Endothelial cell of umbilical vein (primary cell): ENCODE results near the gene SGMS2. TPM values are rescaled to one million over a fixed set of nuclear protein-coding genes. Genes with fewer than 3 reads are reported as not detected.

ENCODE experiments used
- BruUV-seq: library from RNA; stranded (reverse); fragments of 400-500 nt; replicated peaks from 2 replicates; lab custom pipeline; 2021; lab: Mats Ljungman, UMichigan
- CTCF ChIA-PET: fragments of 300-600, 350-600 bp; sonication (Branson Sonifier 250); formaldehyde crosslinking; loops from one replicate; lab custom pipeline; 2021; ENCODE audit warnings: antibody characterized with exemption, inconsistent platforms; lab: Charles Lee
- POLR2A ChIA-PET: fragments of 300-600, 350-600 bp; sonication (Branson Sonifier 250); formaldehyde crosslinking; loops from one replicate; lab custom pipeline; 2021; ENCODE audit warnings: antibody characterized with exemption, inconsistent platforms; lab: Charles Lee
- DNase-seq: peaks from one replicate; pipeline ENCODE4 v3.0.0-alpha.2; 2011; ENCODE audit warnings: low read depth, low spot score
- FAIRE-seq: peaks from 2 replicates; lab custom pipeline; 2011; peaks lifted over from hg19 to GRCh38; lab: Jason Lieb, UNC
- H2AFZ ChIP-seq: 2 replicates; pipeline ENCODE4 v1.6.0; 2012; ENCODE audit warnings: low read depth, low read length, control low read depth, inconsistent platforms
- H3K27ac ChIP-seq: 2 replicates; pipeline ENCODE4 v1.5.1; 2011; ENCODE audit warnings: low read depth, mild to moderate bottlenecking, control low read depth, low read length, moderate library complexity; ENCODE audit not compliant: insufficient read depth
- H3K27me3 ChIP-seq, 2 experiments: 2 replicates each; pipeline versions ENCODE4 v1.6.0 to v1.6.1; 2011; ENCODE audit warnings: low read length in 2 of 2, mixed read lengths in 1 of 2; ENCODE audit not compliant: control insufficient read depth in 2 of 2, insufficient read depth in 2 of 2
- H3K36me3 ChIP-seq, 2 experiments: 2 replicates in 1 of 2; 3 replicates in 1 of 2; pipeline ENCODE4 v1.5.1; 2011; ENCODE audit warnings: low read length in 2 of 2, mild to moderate bottlenecking in 1 of 2, moderate library complexity in 1 of 2; ENCODE audit not compliant: control insufficient read depth in 2 of 2, insufficient read depth in 2 of 2; ENCODE audit errors: extremely low read depth in 1 of 2
- H3K4me1 ChIP-seq: 3 replicates; pipeline ENCODE4 v1.5.1; 2011; ENCODE audit warnings: mild to moderate bottlenecking, low read length; ENCODE audit not compliant: control insufficient read depth, insufficient read depth; ENCODE audit errors: extremely low read depth
- H3K4me2 ChIP-seq: 2 replicates; pipeline ENCODE4 v1.6.1; 2011; ENCODE audit warnings: low read length, control low read depth, mixed read lengths; ENCODE audit not compliant: insufficient read depth
- H3K4me3 ChIP-seq, 3 experiments: fragments of 200-600 bp in 1 of 3; sonication (generic), shearing (Covaris generic) in 1 of 3; replicated peaks in 1 of 3; 2 replicates each; pipeline ENCODE4 v1.5.1; 2011 to 2016; ENCODE audit warnings: control low read depth in 3 of 3, low read length in 3 of 3, mild to moderate bottlenecking in 2 of 3, inconsistent platforms in 1 of 3, low read depth in 1 of 3, moderate library complexity in 1 of 3; ENCODE audit not compliant: insufficient read depth in 1 of 3
- H3K79me2 ChIP-seq: 2 replicates; pipeline ENCODE4 v1.6.0; 2012; ENCODE audit warnings: low read length, inconsistent platforms; ENCODE audit not compliant: control insufficient read depth, insufficient read depth
- H3K9ac ChIP-seq: replicated peaks from 2 replicates; pipeline ENCODE3; 2011; ENCODE audit warnings: low read length, control low read depth; ENCODE audit not compliant: insufficient read depth; ENCODE audit errors: extremely low read depth
- H3K9me1 ChIP-seq: replicated peaks from 3 replicates; pipeline ENCODE4 v1.6.0; 2011; ENCODE audit warnings: mild to moderate bottlenecking, low read length; ENCODE audit not compliant: control insufficient read depth, insufficient read depth; ENCODE audit errors: extremely low read depth
- H3K9me3 ChIP-seq: replicated peaks from 2 replicates; pipeline ENCODE4 v1.5.1; 2012; ENCODE audit warnings: low read length, inconsistent platforms; ENCODE audit not compliant: control insufficient read depth, insufficient read depth
- H4K20me1 ChIP-seq: replicated peaks from 2 replicates; pipeline ENCODE3; 2011; ENCODE audit warnings: mild to moderate bottlenecking, low read length; ENCODE audit not compliant: control insufficient read depth, insufficient read depth; ENCODE audit errors: extremely low read depth
- EZH2 ChIP-seq: IDR thresholded peaks from 2 replicates; pipeline ENCODE4 v1.6.1; 2012; ENCODE audit warnings: borderline replicate concordance, low read depth, mild to moderate bottlenecking, moderate library complexity, low read length, inconsistent platforms; ENCODE audit not compliant: severe bottlenecking
- FOS ChIP-seq: IDR thresholded peaks from 2 replicates; pipeline ENCODE4 v1.6.1; 2011; ENCODE audit warnings: mild to moderate bottlenecking, low read length, moderate library complexity, borderline replicate concordance; ENCODE audit not compliant: insufficient read depth
- GATA2 ChIP-seq: IDR thresholded peaks from 2 replicates; pipeline ENCODE4 v1.7.0; 2011; ENCODE audit warnings: low read depth, mild to moderate bottlenecking, moderate library complexity, mixed read lengths, low read length; ENCODE audit not compliant: insufficient read length, insufficient read depth
- JUN ChIP-seq: IDR thresholded peaks from 2 replicates; pipeline ENCODE4 v1.6.1; 2011; ENCODE audit warnings: borderline replicate concordance, low read depth; ENCODE audit not compliant: insufficient read length, insufficient read depth
- MAX ChIP-seq: IDR thresholded peaks from 2 replicates; pipeline ENCODE4 v1.6.1; 2011; ENCODE audit not compliant: insufficient read depth, insufficient read length
- MYC ChIP-seq: IDR thresholded peaks from one replicate; pipeline ENCODE4 v1.6.1; 2011; ENCODE audit warnings: mild to moderate bottlenecking, low read depth, low read length
- POLR2A ChIP-seq: IDR thresholded peaks from 2 replicates; pipeline ENCODE4 v1.6.1; 2012; ENCODE audit warnings: low read depth, mild to moderate bottlenecking, control low read depth, low read length
- POLR2AphosphoS5 ChIP-seq: IDR thresholded peaks from 2 replicates; pipeline ENCODE4 v1.6.1; 2012; ENCODE audit warnings: low read depth, mild to moderate bottlenecking, control low read depth, low read length, moderate library complexity; ENCODE audit not compliant: insufficient read depth
- dilution Hi-C: fragments of 300-500 bp; cut with MboI; formaldehyde crosslinking; loops from one replicate; pipeline ENCODE4 v1.15.0; 2019; ENCODE audit warnings: low sequenced_read_pairs; ENCODE audit not compliant: extremely low pct_ligation_motif_present
- intact Hi-C: fragments of 100-400 bp; cut with micrococcal nuclease; formaldehyde crosslinking; loops from one replicate; pipeline ENCODE4 v1.10.0; 2022
- polyA plus RNA-seq, 4 experiments: library from polyadenylated mRNA; depleted of rRNA in 3 of 4; stranded (reverse) in 3 of 4; unstranded in 1 of 4; fragments of >200 nt; gene quantifications; 2 replicates each; pipeline versions ENCODE4 v1.2.1 to v1.2.3, GENCODE V29; 2011 to 2012; ENCODE audit warnings: missing spikeins in 1 of 4
- total RNA-seq: library from RNA; stranded (reverse); gene quantifications from 2 replicates; pipeline ENCODE4 v1.2.3, GENCODE V29; 2021
- TF ChIP-seq, protein P1 (sequence below), 2 donors: IDR thresholded peaks; 1 replicate in 1 of 2; 2 replicates in 1 of 2; pipeline ENCODE4 v1.5.1; 2011; ENCODE audit warnings: low read length in 2 of 2, mild to moderate bottlenecking in 2 of 2, moderate library complexity in 2 of 2, control low read depth in 1 of 2, inconsistent platforms in 1 of 2, low read depth in 1 of 2; ENCODE audit not compliant: insufficient read depth in 1 of 2; ENCODE audit errors: extremely low read depth in 1 of 2

Gene SGMS2
- total and polyA plus RNA-seq, 2 donors (not counting 3 experiments of a cell fraction or from before 2014, with no cell fraction given): 33.0 to 33.2 TPM

DNA sequence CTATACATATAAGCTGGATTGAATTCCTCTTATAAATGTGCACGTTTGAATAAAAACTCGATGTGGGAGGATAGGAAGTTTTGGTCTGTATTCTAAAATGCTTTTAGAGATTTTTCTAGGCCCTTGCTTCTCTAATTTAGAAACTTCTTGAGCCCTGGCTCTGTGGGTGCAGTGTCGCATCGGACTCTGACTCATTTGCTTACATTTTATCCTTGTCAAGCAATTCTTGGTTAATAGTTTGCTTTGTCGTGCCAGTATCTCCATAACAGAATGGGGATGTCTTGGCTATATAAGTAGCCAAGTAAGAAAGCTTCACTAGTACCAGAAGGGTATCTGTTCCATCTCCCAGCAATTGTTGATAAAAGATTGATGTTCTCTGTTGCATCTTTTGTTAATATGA, 10.7 kb downstream of the SGMS2 start:
- H3K27me3 ChIP-seq: no peaks in the 10 kb centered on the region
- intact Hi-C loops: no loop called here
- no peak overlapping the region for H3K9ac ChIP-seq
- BruUV-seq: no TSS peak
- dilution Hi-C loops: no loop called here
- no peak overlapping the region for H3K4me2 ChIP-seq
- no peaks in the 10 kb centered on the region for H4K20me1 ChIP-seq
- DNase-seq (no peak), FAIRE-seq (no peak)
- no peak overlapping the region for H2AFZ ChIP-seq
- H3K9me3 ChIP-seq: no peaks in the 10 kb centered on the region
- ChIA-PET POLR2A (no interaction called here), CTCF (interaction anchor here (1.0 kb wide), 1 partner anchor 11 kb away, joined by 3 read pairs; the partner anchor contains the start of gene SGMS2)
- H3K9me1 ChIP-seq: no peaks in the 10 kb centered on the region
- H3K4me1 ChIP-seq: peaks cover 4% of the 10 kb centered on the region
- H3K79me2 ChIP-seq: peaks cover 82% of the 10 kb centered on the region
- no peak overlapping the region for H3K27ac ChIP-seq
- H3K4me3 ChIP-seq: no peak overlapping the region
- TF ChIP-seq FOS (no peak), JUN (no peak), EZH2 (no peak), POLR2AphosphoS5 (no peak), MAX (no peak), GATA2 (no peak), MYC (no peak), POLR2A (no peak)
- TF ChIP-seq, protein P1, sequence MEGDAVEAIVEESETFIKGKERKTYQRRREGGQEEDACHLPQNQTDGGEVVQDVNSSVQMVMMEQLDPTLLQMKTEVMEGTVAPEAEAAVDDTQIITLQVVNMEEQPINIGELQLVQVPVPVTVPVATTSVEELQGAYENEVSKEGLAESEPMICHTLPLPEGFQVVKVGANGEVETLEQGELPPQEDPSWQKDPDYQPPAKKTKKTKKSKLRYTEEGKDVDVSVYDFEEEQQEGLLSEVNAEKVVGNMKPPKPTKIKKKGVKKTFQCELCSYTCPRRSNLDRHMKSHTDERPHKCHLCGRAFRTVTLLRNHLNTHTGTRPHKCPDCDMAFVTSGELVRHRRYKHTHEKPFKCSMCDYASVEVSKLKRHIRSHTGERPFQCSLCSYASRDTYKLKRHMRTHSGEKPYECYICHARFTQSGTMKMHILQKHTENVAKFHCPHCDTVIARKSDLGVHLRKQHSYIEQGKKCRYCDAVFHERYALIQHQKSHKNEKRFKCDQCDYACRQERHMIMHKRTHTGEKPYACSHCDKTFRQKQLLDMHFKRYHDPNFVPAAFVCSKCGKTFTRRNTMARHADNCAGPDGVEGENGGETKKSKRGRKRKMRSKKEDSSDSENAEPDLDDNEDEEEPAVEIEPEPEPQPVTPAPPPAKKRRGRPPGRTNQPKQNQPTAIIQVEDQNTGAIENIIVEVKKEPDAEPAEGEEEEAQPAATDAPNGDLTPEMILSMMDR (IDR thresholded peaks at IDR 0.05; ENCODE audit: extremely low read depth in 1 of 2, insufficient read depth in 1 of 2, low read depth in 1 of 2, low read length in 2 of 2): no peak
- H3K36me3 ChIP-seq: no peaks in the 10 kb centered on the region
